SK-N-MC (cell line): ENCODE results near the gene TGM5.
"Not testable (repeated sequence)": the region's sequence is repeated elsewhere in the genome, so short reads cannot be mapped to it uniquely, and the experiment has no call there.

Experiments used
- EZH2 ChIP-seq: fragments of 200-600 bp; sonication (generic); IDR thresholded peaks from one replicate; pipeline ENCODE4 v1.6.1; 2017; ENCODE audit warnings: antibody characterized with exemption
- FOXP2 ChIP-seq: optimal IDR thresholded peaks from 2 replicates; pipeline ENCODE3; 2011; ENCODE audit warnings: mild to moderate bottlenecking, moderate library complexity; ENCODE audit not compliant: insufficient read depth; ENCODE audit errors: extremely low read length, control extremely low read depth
- POLR2AphosphoS5 ChIP-seq: IDR thresholded peaks from 2 replicates; pipeline ENCODE4 v1.6.1; 2012; ENCODE audit warnings: mild to moderate bottlenecking, low read depth, low read length, borderline replicate concordance

DNA sequence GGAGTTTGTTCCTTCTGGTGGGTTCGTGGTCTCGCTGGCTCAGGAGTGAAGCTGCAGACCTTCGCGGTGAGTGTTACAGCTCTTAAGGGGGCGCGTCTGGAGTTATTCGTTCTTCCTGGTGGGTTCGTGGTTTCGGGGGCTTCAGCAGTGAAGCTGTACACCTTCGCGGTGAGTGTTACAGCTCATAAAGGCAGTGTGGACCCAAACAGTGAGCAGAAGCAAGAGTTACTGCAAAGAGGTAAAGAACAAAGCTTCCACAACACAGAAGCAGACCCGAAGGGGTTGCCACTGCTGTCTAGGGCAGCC is 40.8 kb downstream of the TGM5 start:
- TF ChIP-seq POLR2AphosphoS5, FOXP2, EZH2: not testable (repeated sequence)
